Left ventricle myocardium inferior (tissue), 1 donor: ENCODE measurements around the gene ARMC12. TPM values are rescaled to one million over a fixed set of nuclear protein-coding genes. Genes with fewer than 3 reads are reported as not detected.

Experiments
- DNase-seq: peaks from one replicate; pipeline ENCODE4 v3.0.0-alpha.2; 2020
- H3K27ac ChIP-seq: fragments of 200-600 bp; replicated peaks from 2 replicates; pipeline ENCODE4 v1.8.0; 2021
- H3K27me3 ChIP-seq: fragments of 200-600 bp; 2 replicates; pipeline ENCODE4 v1.8.0; 2021; ENCODE audit warnings: low read depth
- H3K36me3 ChIP-seq: fragments of 200-600 bp; 2 replicates; pipeline ENCODE4 v1.8.0; 2021
- H3K4me1 ChIP-seq: fragments of 200-600 bp; 2 replicates; pipeline ENCODE4 v1.8.0; 2021
- H3K4me3 ChIP-seq: fragments of 200-600 bp; 2 replicates; pipeline ENCODE4 v1.8.0; 2021; ENCODE audit warnings: mild to moderate bottlenecking, moderate library complexity
- H3K9me3 ChIP-seq: fragments of 200-600 bp; replicated peaks from 2 replicates; pipeline ENCODE4 v1.8.0; 2021
- CTCF ChIP-seq: fragments of 200-600 bp; IDR thresholded peaks from 2 replicates; pipeline ENCODE4 v1.8.0; 2021; ENCODE audit warnings: antibody characterized with exemption, mild to moderate bottlenecking, borderline replicate concordance
- intact Hi-C: fragments of 100-400 bp; cut with micrococcal nuclease; formaldehyde crosslinking; loops from one replicate; pipeline ENCODE4 v1.11.0; 2022
- total RNA-seq: library from RNA; stranded (reverse); fragmentation: NEBNext Ultra II Directional; extraction: Animal tissue kit (Norgen Biotek cat#: 25700); gene quantifications from one replicate; pipeline ENCODE4 v1.2.1, GENCODE V29; 2021
- donor health status: DM: no; HTN: yes; CAD: no; lungs with severe emphysema.

ARMC12 gene
- total RNA-seq, 1 donor from 2014 or later, result not detected

GRCh38 chr6:35750557-35750956, 13.7 kb downstream of the ARMC12 start:
- Histone ChIP-seq H3K27me3 (peaks cover 9% of the 10 kb centered on the region), H3K9me3 (peaks cover 14% of the 10 kb centered on the region), H3K4me1 (no peaks in the 10 kb centered on the region), H3K27ac (no peak overlapping the region), H3K4me3 (no peak overlapping the region), H3K36me3 (no peaks in the 10 kb centered on the region)
- TF ChIP-seq CTCF, result no peak
- no peak for DNase-seq
- intact Hi-C loops, result no loop called here

DNA sequence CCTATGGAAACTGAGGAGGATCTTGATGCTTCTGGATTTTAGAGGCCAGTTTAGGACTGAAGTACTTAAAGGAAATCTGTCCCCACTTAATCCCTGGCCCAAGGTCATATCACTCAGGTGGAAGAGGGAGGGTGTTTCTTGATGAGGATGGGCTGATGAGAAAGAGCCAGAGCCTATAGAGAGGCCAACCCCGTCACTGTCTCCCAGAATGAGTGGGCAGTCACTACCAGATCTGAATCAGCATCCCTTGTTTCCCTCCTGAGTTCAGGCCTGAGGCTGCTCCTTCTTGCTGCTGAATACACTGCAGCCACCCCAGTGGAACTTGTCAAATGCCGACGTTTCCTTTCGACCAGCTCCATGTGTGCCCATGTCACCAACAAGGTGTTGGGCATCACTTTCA, 14.8 kb downstream of the ARMC12 start:
- H3K36me3 ChIP-seq, result no peaks in the 10 kb centered on the region
- H3K4me1 ChIP-seq, result no peaks in the 10 kb centered on the region
- no peak for DNase-seq
- H3K4me3 ChIP-seq, result no peak overlapping the region
- H3K27me3 ChIP-seq, result peaks cover 9% of the 10 kb centered on the region
- TF ChIP-seq CTCF, result no peak
- intact Hi-C loops, result no loop called here
- H3K27ac ChIP-seq, result no peak overlapping the region
- peaks cover 14% of the 10 kb centered on the region for H3K9me3 ChIP-seq

GRCh38 chr6:35752330-35752729, 15.5 kb downstream of the ARMC12 start:
- intact Hi-C loops, result no loop called here
- H3K27ac ChIP-seq, result no peak overlapping the region
- no peak for DNase-seq

DNA sequence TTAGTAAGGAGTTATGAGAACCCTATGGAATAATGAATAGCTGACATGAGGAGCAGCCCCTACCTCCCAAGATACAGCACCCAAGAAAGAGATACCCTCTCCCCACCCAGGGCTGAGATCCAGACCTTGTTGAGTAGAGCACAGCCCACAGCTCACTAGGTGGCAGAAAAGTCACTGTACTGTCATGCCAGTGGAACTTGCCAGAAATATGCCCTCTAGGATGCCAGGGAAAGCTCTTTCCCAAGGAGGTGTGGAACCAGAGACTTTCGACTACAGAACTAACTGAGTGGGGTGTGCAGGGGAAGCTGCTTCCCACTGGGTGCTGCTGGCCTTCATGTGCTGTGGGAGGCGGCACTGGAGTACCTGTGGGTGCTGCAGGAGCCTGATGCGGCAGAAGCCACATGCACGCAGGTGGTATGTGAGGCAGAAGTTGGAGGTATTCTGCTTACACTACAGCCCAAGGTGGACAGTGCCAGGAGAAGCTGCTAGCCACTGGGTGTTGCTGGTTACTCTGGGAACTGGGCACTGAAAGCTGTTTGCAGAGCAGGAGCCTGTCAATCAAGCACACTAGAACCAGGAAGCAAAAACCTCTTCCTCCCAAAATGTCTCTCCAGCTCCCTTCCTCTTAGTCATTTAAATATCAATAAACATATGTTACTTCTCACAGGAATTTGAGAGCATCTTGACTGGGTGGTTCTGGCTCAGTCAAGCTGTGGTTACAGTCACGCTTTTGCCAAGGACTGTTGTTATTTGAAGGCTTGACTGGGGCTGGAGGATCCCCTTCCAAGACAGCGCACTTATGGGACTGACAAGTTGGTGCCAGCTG, 17.8 kb downstream of the ARMC12 start:
- Histone ChIP-seq H3K27ac (no peak overlapping the region), H3K9me3 (no peaks in the 10 kb centered on the region), H3K36me3 (no peaks in the 10 kb centered on the region), H3K27me3 (peaks cover 35% of the 10 kb centered on the region), H3K4me3 (no peak overlapping the region), H3K4me1 (no peaks in the 10 kb centered on the region)
- peak; percentile 33 for TF ChIP-seq CTCF
- intact Hi-C loops, result no loop called here
- DNase-seq, result no peak

More at GRCh38 chr6:35752330-35752729, 15.5 kb downstream of the ARMC12 start:
- Histone ChIP-seq H3K9me3 (peaks cover 14% of the 10 kb centered on the region), H3K36me3 (no peaks in the 10 kb centered on the region), H3K27me3 (peaks cover 12% of the 10 kb centered on the region), H3K4me3 (no peak overlapping the region), H3K4me1 (no peaks in the 10 kb centered on the region)
- no peak for TF ChIP-seq CTCF

DNA sequence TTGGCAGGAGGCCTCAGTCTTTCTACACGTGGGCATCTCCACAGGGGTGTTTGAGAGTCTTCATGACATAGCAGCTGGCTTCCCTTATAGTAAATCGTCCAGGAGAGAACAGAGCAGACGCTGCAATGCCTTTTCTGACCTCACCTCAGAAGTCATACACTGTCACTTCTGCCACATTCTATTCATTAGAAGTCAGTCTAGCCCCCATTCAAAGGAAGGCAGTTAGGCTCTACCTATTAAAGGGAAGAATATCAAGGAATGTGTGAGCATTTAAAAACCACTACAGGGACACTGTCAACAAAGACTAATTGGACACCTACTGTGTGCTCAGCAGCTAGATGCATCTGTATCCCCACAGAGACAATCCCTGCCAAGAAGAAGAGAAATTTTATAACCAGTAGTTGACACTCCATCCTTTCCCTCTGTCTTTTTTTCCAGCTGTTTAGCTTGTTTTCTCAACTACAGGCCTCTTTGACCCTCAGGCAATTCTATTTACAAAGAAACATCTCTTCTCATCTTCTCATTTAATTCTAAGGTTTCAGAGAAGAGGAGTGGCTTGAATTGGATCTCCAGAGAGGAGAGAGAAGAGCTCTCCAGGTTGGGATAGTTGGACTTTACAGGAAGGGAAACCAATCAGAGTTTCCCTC, 18.6 kb downstream of the ARMC12 start:
- no peak overlapping the region for H3K4me3 ChIP-seq
- peaks cover 37% of the 10 kb centered on the region for H3K27me3 ChIP-seq
- H3K9me3 ChIP-seq, result no peaks in the 10 kb centered on the region
- TF ChIP-seq CTCF, result no peak
- H3K4me1 ChIP-seq, result no peaks in the 10 kb centered on the region
- DNase-seq, result no peak
- intact Hi-C loops, result no loop called here
- H3K36me3 ChIP-seq, result no peaks in the 10 kb centered on the region
- no peak overlapping the region for H3K27ac ChIP-seq
